ENCODE data around the gene PCGF1. TPM values are rescaled to one million over a fixed set of nuclear protein-coding genes. Genes with fewer than 3 reads are reported as not detected.

The PCGF1 gene
- total and polyA plus RNA-seq, 2 of the 13 experiments (the other 11 are each of a cell fraction or from before 2014, with no cell fraction given): 20.4 to 22.6 TPM

- TF ChIP-seq HDAC1 (CRISPR knock-in tag; IDR thresholded peaks at IDR 0.05): 0 out of 2 replicates have a peak, but pooled peaks have one; percentile 25
- 0 out of 2 replicates have a peak, but pooled peaks have one; percentile 21 for TF ChIP-seq PHF21A (CRISPR knock-in tag; IDR thresholded peaks at IDR 0.05)
- TF ChIP-seq ZNF18 (CRISPR knock-in tag; IDR thresholded peaks at IDR 0.05; ENCODE audit: insufficient replicate concordance): peak; percentile 45
- no peak for TF ChIP-seq HOXA9 (CRISPR knock-in tag; IDR thresholded peaks at IDR 0.05; ENCODE audit: borderline replicate concordance)
- TF ChIP-seq RBM39 (IDR thresholded peaks at IDR 0.05; ENCODE audit: low read depth, low read length, poor library complexity, severe bottlenecking): peak; percentile 49
- TF ChIP-seq CSRNP2 (CRISPR knock-in tag; conservative IDR thresholded peaks at IDR 0.05; ENCODE audit: low read depth): 0 out of 2 replicates have a peak, but pooled peaks have one; percentile 44
- no peak for TF ChIP-seq RARG (CRISPR knock-in tag; IDR thresholded peaks at IDR 0.05; ENCODE audit: low read depth)
- TF ChIP-seq YY1 (IDR thresholded peaks at IDR 0.05; ENCODE audit: insufficient read depth, insufficient replicate concordance, low read depth, low read length): peak; percentile 20
- no peak for TF ChIP-seq KDM5A (IDR thresholded peaks at IDR 0.05; ENCODE audit: borderline replicate concordance, low read length)
- no peak for TF ChIP-seq ZNF10 (CRISPR knock-in tag; IDR thresholded peaks at IDR 0.05; ENCODE audit: borderline replicate concordance, low read depth)
- no peak for TF ChIP-seq ZBTB3 (CRISPR knock-in tag; IDR thresholded peaks at IDR 0.05; ENCODE audit: borderline replicate concordance, low read depth)
- 0 out of 2 replicates have a peak, but pooled peaks have one; percentile 9 for TF ChIP-seq NFYB (CRISPR knock-in tag; IDR thresholded peaks at IDR 0.05)
- TF ChIP-seq RBFOX2 (IDR thresholded peaks at IDR 0.05; ENCODE audit: low read depth, low read length): peak; percentile 85
- peak; percentile 64; the same call in 1 of the 2 replicates for TF ChIP-seq NKX3-1 (CRISPR knock-in tag; IDR thresholded peaks at IDR 0.05)
- no peak for TF ChIP-seq ZNF615 (CRISPR knock-in tag; IDR thresholded peaks at IDR 0.05; ENCODE audit: borderline replicate concordance)
- peak; percentile 10; the same call in 1 of the 2 replicates for TF ChIP-seq KMT2A (CRISPR knock-in tag; IDR thresholded peaks at IDR 0.05)
- TF ChIP-seq ZNF547 (CRISPR knock-in tag; IDR thresholded peaks at IDR 0.05): peak; percentile 63
- TF ChIP-seq ZNF431 (CRISPR knock-in tag; IDR thresholded peaks at IDR 0.05; ENCODE audit: borderline replicate concordance, low read depth): 0 out of 2 replicates have a peak, but pooled peaks have one; percentile 22
- TF ChIP-seq, protein P1, sequence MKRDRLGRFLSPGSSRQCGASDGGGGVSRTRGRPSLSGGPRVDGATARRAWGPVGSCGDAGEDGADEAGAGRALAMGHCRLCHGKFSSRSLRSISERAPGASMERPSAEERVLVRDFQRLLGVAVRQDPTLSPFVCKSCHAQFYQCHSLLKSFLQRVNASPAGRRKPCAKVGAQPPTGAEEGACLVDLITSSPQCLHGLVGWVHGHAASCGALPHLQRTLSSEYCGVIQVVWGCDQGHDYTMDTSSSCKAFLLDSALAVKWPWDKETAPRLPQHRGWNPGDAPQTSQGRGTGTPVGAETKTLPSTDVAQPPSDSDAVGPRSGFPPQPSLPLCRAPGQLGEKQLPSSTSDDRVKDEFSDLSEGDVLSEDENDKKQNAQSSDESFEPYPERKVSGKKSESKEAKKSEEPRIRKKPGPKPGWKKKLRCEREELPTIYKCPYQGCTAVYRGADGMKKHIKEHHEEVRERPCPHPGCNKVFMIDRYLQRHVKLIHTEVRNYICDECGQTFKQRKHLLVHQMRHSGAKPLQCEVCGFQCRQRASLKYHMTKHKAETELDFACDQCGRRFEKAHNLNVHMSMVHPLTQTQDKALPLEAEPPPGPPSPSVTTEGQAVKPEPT (CRISPR knock-in tag; IDR thresholded peaks at IDR 0.05; ENCODE audit: low read depth): 0 out of 2 replicates have a peak, but pooled peaks have one; percentile 40
- TF ChIP-seq KAT8 (CRISPR knock-in tag; IDR thresholded peaks at IDR 0.05): peak; percentile 54; the same call in 1 of the 2 replicates
- TF ChIP-seq SALL2 (CRISPR knock-in tag; IDR thresholded peaks at IDR 0.05): no peak; the same call in 1 of the 2 replicates
- 0 out of 2 replicates have a peak, but pooled peaks have one; percentile 49 for TF ChIP-seq ZNF777 (CRISPR knock-in tag; IDR thresholded peaks at IDR 0.05)
- 0 out of 2 replicates have a peak, but pooled peaks have one; percentile 18 for TF ChIP-seq ISL2 (CRISPR knock-in tag; IDR thresholded peaks at IDR 0.05)
- TF ChIP-seq ZNF563 (CRISPR knock-in tag; IDR thresholded peaks at IDR 0.05): peak; percentile 85
- TF ChIP-seq MIXL1 (CRISPR knock-in tag; IDR thresholded peaks at IDR 0.05): no peak
Observed at GRCh38 chr2:74497777-74498499, 9.6 kb downstream of the PCGF1 start (continued).
